Dendritic cell treated with granulocyte-macrophage colony-stimulating factor and Interleukin-4, amounts not matched to agents 40 ng/mL and 50 ng/mL, for 4 days (primary cell): ENCODE results near the gene MYH3.

ENCODE experiments used
- H3K27ac Mint-ChIP-seq: one replicate; pipeline ENCODE4 v1.8.0; 2022; ENCODE audit warnings: mild to moderate bottlenecking, mixed read lengths
- H3K27me3 Mint-ChIP-seq: one replicate; pipeline ENCODE4 v1.8.0; 2022; ENCODE audit warnings: mild to moderate bottlenecking, mixed read lengths
- H3K36me3 Mint-ChIP-seq: one replicate; pipeline ENCODE4 v1.8.0; 2022; ENCODE audit warnings: low read depth, mixed read lengths
- H3K4me1 Mint-ChIP-seq: one replicate; pipeline ENCODE4 v1.8.0; 2022; ENCODE audit warnings: low read depth, mixed read lengths
- H3K4me3 Mint-ChIP-seq: one replicate; pipeline ENCODE4 v1.8.0; 2022; ENCODE audit warnings: mild to moderate bottlenecking, moderate library complexity, mixed read lengths
- H3K9me3 Mint-ChIP-seq: one replicate; pipeline ENCODE4 v1.8.0; 2022; ENCODE audit warnings: mixed read lengths
- intact Hi-C: fragments of 100-400 bp; cut with micrococcal nuclease; formaldehyde crosslinking; loops from one replicate; pipeline ENCODE4 v1.15.0; 2022

MYH3 gene

GRCh38 chr17:10585529-10585928 lies 71.6 kb downstream of the MYH3 start:
- Mint-ChIP-seq H3K27ac (no peak overlapping the region), H3K27me3 (peaks cover 8% of the 10 kb centered on the region), H3K9me3 (no peaks in the 10 kb centered on the region), H3K4me1 (no peaks in the 10 kb centered on the region), H3K36me3 (no peaks in the 10 kb centered on the region), H3K4me3 (no peak overlapping the region)
- intact Hi-C loops: no loop called here

- no peaks in the 10 kb centered on the region for H3K4me1 Mint-ChIP-seq
- no peaks in the 10 kb centered on the region for H3K9me3 Mint-ChIP-seq
- H3K27ac Mint-ChIP-seq: no peak overlapping the region
- intact Hi-C loops: no loop called here
- H3K36me3 Mint-ChIP-seq: no peaks in the 10 kb centered on the region
- no peak overlapping the region for H3K4me3 Mint-ChIP-seq
- peaks cover 11% of the 10 kb centered on the region for H3K27me3 Mint-ChIP-seq
Measured at GRCh38 chr17:10583834-10584233, 73.3 kb downstream of the MYH3 start.

- H3K27ac Mint-ChIP-seq: no peak overlapping the region
- intact Hi-C loops: no loop called here
- peaks cover 13% of the 10 kb centered on the region for H3K27me3 Mint-ChIP-seq
- H3K4me3 Mint-ChIP-seq: no peak overlapping the region
- no peaks in the 10 kb centered on the region for H3K9me3 Mint-ChIP-seq
- H3K36me3 Mint-ChIP-seq: no peaks in the 10 kb centered on the region
- no peaks in the 10 kb centered on the region for H3K4me1 Mint-ChIP-seq
Measured at GRCh38 chr17:10579270-10579669, 77.8 kb downstream of the MYH3 start.
